Measurements from ENCODE around the gene ZNF652.

GRCh38 chr17:49278076-49278475 is 84.0 kb downstream of the ZNF652 start:
- TF ChIP-seq CTCF (conservative IDR thresholded peaks at IDR 0.05; ENCODE audit: low read depth in 2 of 2) (no peak), EZH2 (IDR thresholded peaks at IDR 0.05; ENCODE audit: low read depth, unreplicated experiment) (no peak), REST (IDR thresholded peaks at IDR 0.05; ENCODE audit: unreplicated experiment) (no peak), POLR2AphosphoS5 (IDR thresholded peaks at IDR 0.05; ENCODE audit: low read depth) (no peak)

Measured in GM23338 (cell line).